Measurements from ENCODE around the gene CEP192.

Gene CEP192

GRCh38 chr18:13099113-13099512 lies 108.0 kb downstream of the CEP192 start:
- Histone ChIP-seq H3K9me3 (ENCODE audit: control insufficient read depth in 2 of 2, low read length in 2 of 2) (no peaks in the 10 kb centered on the region), H3K9ac (ENCODE audit: low read length in 2 of 2) (no peak overlapping the region), H3K4me1 (ENCODE audit: control insufficient read depth, insufficient read depth, low read length) (no peaks in the 10 kb centered on the region), H3K27ac (ENCODE audit: low read length) (no peak overlapping the region), H3K36me3 (ENCODE audit: control insufficient read depth in 2 of 2, insufficient read depth in 2 of 2, low read length in 2 of 2) (peaks cover 42 to 58% of the 10 kb centered on the region in 2 donors), H3K27me3 (ENCODE audit: control insufficient read depth in 1 of 2, insufficient read depth in 2 of 2, low read length in 2 of 2) (no peaks in the 10 kb centered on the region), H3K4me3 (ENCODE audit: low read length in 2 of 2) (no peak overlapping the region)

- H3K36me3 ChIP-seq (ENCODE audit: control insufficient read depth in 2 of 2, insufficient read depth in 2 of 2, low read length in 2 of 2), result peaks cover 51 to 53% of the 10 kb centered on the region in 2 donors
- no peak overlapping the region for H3K27ac ChIP-seq (ENCODE audit: low read length)
- no peaks in the 10 kb centered on the region for H3K9me3 ChIP-seq (ENCODE audit: control insufficient read depth in 2 of 2, low read length in 2 of 2)
- H3K4me1 ChIP-seq (ENCODE audit: control insufficient read depth, insufficient read depth, low read length), result no peaks in the 10 kb centered on the region
- no peak overlapping the region for H3K9ac ChIP-seq (ENCODE audit: low read length in 2 of 2)
- no peaks in the 10 kb centered on the region for H3K27me3 ChIP-seq (ENCODE audit: control insufficient read depth in 1 of 2, insufficient read depth in 2 of 2, low read length in 2 of 2)
- no peak overlapping the region for H3K4me3 ChIP-seq (ENCODE audit: low read length in 2 of 2)
Observed at GRCh38 chr18:13100942-13101658, 109.9 kb downstream of the CEP192 start.

GRCh38 chr18:13101659-13102197 lies 110.6 kb downstream of the CEP192 start:
- Histone ChIP-seq H3K9me3 (ENCODE audit: control insufficient read depth in 2 of 2, low read length in 2 of 2) (no peaks in the 10 kb centered on the region), H3K36me3 (ENCODE audit: control insufficient read depth in 2 of 2, insufficient read depth in 2 of 2, low read length in 2 of 2) (peaks cover 49 to 52% of the 10 kb centered on the region in 2 donors), H3K9ac (ENCODE audit: low read length in 2 of 2) (no peak overlapping the region), H3K4me1 (ENCODE audit: control insufficient read depth, insufficient read depth, low read length) (no peaks in the 10 kb centered on the region), H3K27me3 (ENCODE audit: control insufficient read depth in 1 of 2, insufficient read depth in 2 of 2, low read length in 2 of 2) (no peaks in the 10 kb centered on the region), H3K4me3 (ENCODE audit: low read length in 2 of 2) (no peak overlapping the region), H3K27ac (ENCODE audit: low read length) (no peak overlapping the region)

- H3K27ac ChIP-seq (ENCODE audit: low read length), result no peak overlapping the region
- H3K4me1 ChIP-seq (ENCODE audit: control insufficient read depth, insufficient read depth, low read length), result no peaks in the 10 kb centered on the region
- H3K27me3 ChIP-seq (ENCODE audit: control insufficient read depth in 1 of 2, insufficient read depth in 2 of 2, low read length in 2 of 2), result no peaks in the 10 kb centered on the region
- no peak overlapping the region for H3K9ac ChIP-seq (ENCODE audit: low read length in 2 of 2)
- no peaks in the 10 kb centered on the region for H3K9me3 ChIP-seq (ENCODE audit: control insufficient read depth in 2 of 2, low read length in 2 of 2)
- H3K4me3 ChIP-seq (ENCODE audit: low read length in 2 of 2), result no peak overlapping the region
- peaks cover 52 to 56% of the 10 kb centered on the region in 2 donors for H3K36me3 ChIP-seq (ENCODE audit: control insufficient read depth in 2 of 2, insufficient read depth in 2 of 2, low read length in 2 of 2)
Observed at GRCh38 chr18:13103366-13103765, 112.2 kb downstream of the CEP192 start.

DNA sequence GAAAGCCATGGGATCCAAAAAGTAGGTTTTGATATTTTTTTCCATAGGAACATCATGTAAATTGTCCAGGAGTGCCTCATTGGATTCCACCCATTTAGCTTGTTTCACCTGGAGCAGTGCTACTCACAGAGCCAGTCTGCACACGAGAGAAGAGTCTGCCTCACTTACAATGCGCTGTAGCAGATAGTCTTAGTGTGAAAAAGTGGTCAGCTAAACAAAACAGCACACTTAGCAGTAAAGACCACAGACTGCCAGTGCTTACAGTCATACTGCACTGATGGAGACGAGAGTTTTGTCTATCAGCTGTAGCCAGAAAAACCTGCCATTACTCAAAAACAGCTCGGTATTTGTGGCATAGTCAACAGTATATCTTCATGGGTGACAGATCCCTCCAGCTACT lies 113.9 kb downstream of the CEP192 start:
- Histone ChIP-seq H3K4me1 (ENCODE audit: control insufficient read depth, insufficient read depth, low read length) (no peaks in the 10 kb centered on the region), H3K4me3 (ENCODE audit: low read length in 2 of 2) (no peak overlapping the region), H3K36me3 (ENCODE audit: control insufficient read depth in 2 of 2, insufficient read depth in 2 of 2, low read length in 2 of 2) (peaks cover 52 to 58% of the 10 kb centered on the region in 2 donors), H3K9me3 (ENCODE audit: control insufficient read depth in 2 of 2, low read length in 2 of 2) (no peaks in the 10 kb centered on the region), H3K27ac (ENCODE audit: low read length) (no peak overlapping the region), H3K9ac (ENCODE audit: low read length in 2 of 2) (no peak overlapping the region), H3K27me3 (ENCODE audit: control insufficient read depth in 1 of 2, insufficient read depth in 2 of 2, low read length in 2 of 2) (no peaks in the 10 kb centered on the region)

DNA sequence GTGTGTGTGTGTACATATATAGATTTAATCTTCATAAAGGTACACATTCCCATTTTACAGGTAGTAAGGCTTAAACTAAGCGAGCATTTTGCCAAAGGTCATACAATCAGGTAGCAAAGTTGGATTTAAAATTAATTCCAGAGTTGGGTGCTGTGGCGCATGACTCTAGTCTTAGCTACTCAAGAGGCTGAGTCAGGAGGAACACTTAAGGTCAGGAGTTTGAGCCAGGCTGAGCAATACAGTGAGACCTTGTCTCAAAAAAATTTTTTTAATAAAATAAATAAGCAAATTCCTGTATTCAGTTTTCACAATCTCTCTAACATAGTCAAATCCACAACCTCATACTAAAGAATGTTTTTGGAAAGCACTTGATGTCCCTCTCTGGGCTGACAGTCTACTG lies 115.9 kb downstream of the CEP192 start:
- no peak overlapping the region for H3K4me3 ChIP-seq (ENCODE audit: low read length in 2 of 2)
- no peaks in the 10 kb centered on the region for H3K4me1 ChIP-seq (ENCODE audit: control insufficient read depth, insufficient read depth, low read length)
- no peak overlapping the region for H3K27ac ChIP-seq (ENCODE audit: low read length)
- no peaks in the 10 kb centered on the region for H3K9me3 ChIP-seq (ENCODE audit: control insufficient read depth in 2 of 2, low read length in 2 of 2)
- no peak overlapping the region for H3K9ac ChIP-seq (ENCODE audit: low read length in 2 of 2)
- peaks cover 42 to 44% of the 10 kb centered on the region in 2 donors for H3K36me3 ChIP-seq (ENCODE audit: control insufficient read depth in 2 of 2, insufficient read depth in 2 of 2, low read length in 2 of 2)
- H3K27me3 ChIP-seq (ENCODE audit: control insufficient read depth in 1 of 2, insufficient read depth in 2 of 2, low read length in 2 of 2), result no peaks in the 10 kb centered on the region

- H3K36me3 ChIP-seq (ENCODE audit: control insufficient read depth in 2 of 2, insufficient read depth in 2 of 2, low read length in 2 of 2), result peaks cover 33 to 34% of the 10 kb centered on the region in 2 donors
- H3K9ac ChIP-seq (ENCODE audit: low read length in 2 of 2), result no peak overlapping the region
- no peak overlapping the region for H3K4me3 ChIP-seq (ENCODE audit: low read length in 2 of 2)
- no peaks in the 10 kb centered on the region for H3K27me3 ChIP-seq (ENCODE audit: control insufficient read depth in 1 of 2, insufficient read depth in 2 of 2, low read length in 2 of 2)
- H3K9me3 ChIP-seq (ENCODE audit: control insufficient read depth in 2 of 2, low read length in 2 of 2), result no peaks in the 10 kb centered on the region
- no peak overlapping the region for H3K27ac ChIP-seq (ENCODE audit: low read length)
- H3K4me1 ChIP-seq (ENCODE audit: control insufficient read depth, insufficient read depth, low read length), result peaks cover 3% of the 10 kb centered on the region
Observed at GRCh38 chr18:13108330-13108729, 117.2 kb downstream of the CEP192 start.

- no peak overlapping the region for H3K27ac ChIP-seq (ENCODE audit: low read length)
- peaks cover 3% of the 10 kb centered on the region for H3K4me1 ChIP-seq (ENCODE audit: control insufficient read depth, insufficient read depth, low read length)
- H3K36me3 ChIP-seq (ENCODE audit: control insufficient read depth in 2 of 2, insufficient read depth in 2 of 2, low read length in 2 of 2), result peaks cover 13 to 20% of the 10 kb centered on the region in 2 donors
Observed at GRCh38 chr18:13110559-13110958, 119.4 kb downstream of the CEP192 start.

GRCh38 chr18:13112982-13113381 lies 121.8 kb downstream of the CEP192 start:
- peaks cover 3% of the 10 kb centered on the region for H3K4me1 ChIP-seq (ENCODE audit: control insufficient read depth, insufficient read depth, low read length)
- H3K9ac ChIP-seq (ENCODE audit: low read length in 2 of 2), result no peak overlapping the region
- no peak overlapping the region for H3K27ac ChIP-seq (ENCODE audit: low read length)
- H3K27me3 ChIP-seq (ENCODE audit: control insufficient read depth in 1 of 2, insufficient read depth in 2 of 2, low read length in 2 of 2), result no peaks in the 10 kb centered on the region
- no peak overlapping the region for H3K4me3 ChIP-seq (ENCODE audit: low read length in 2 of 2)
- H3K9me3 ChIP-seq (ENCODE audit: control insufficient read depth in 2 of 2, low read length in 2 of 2), result no peaks in the 10 kb centered on the region
- peaks cover 8 to 12% of the 10 kb centered on the region in 2 donors for H3K36me3 ChIP-seq (ENCODE audit: control insufficient read depth in 2 of 2, insufficient read depth in 2 of 2, low read length in 2 of 2)

More at GRCh38 chr18:13110559-13110958, 119.4 kb downstream of the CEP192 start:
- Histone ChIP-seq H3K9me3 (ENCODE audit: control insufficient read depth in 2 of 2, low read length in 2 of 2) (no peaks in the 10 kb centered on the region), H3K4me3 (ENCODE audit: low read length in 2 of 2) (no peak overlapping the region), H3K27me3 (ENCODE audit: control insufficient read depth in 1 of 2, insufficient read depth in 2 of 2, low read length in 2 of 2) (no peaks in the 10 kb centered on the region), H3K9ac (ENCODE audit: low read length in 2 of 2) (no peak overlapping the region)

- Histone ChIP-seq H3K27ac (ENCODE audit: low read length) (no peak overlapping the region), H3K36me3 (ENCODE audit: control insufficient read depth in 2 of 2, insufficient read depth in 2 of 2, low read length in 2 of 2) (peaks cover 18 to 19% of the 10 kb centered on the region in 2 donors), H3K4me1 (ENCODE audit: control insufficient read depth, insufficient read depth, low read length) (no peaks in the 10 kb centered on the region), H3K4me3 (ENCODE audit: low read length in 2 of 2) (no peak overlapping the region), H3K9me3 (ENCODE audit: control insufficient read depth in 2 of 2, low read length in 2 of 2) (no peaks in the 10 kb centered on the region), H3K9ac (ENCODE audit: low read length in 2 of 2) (no peak overlapping the region), H3K27me3 (ENCODE audit: control insufficient read depth in 1 of 2, insufficient read depth in 2 of 2, low read length in 2 of 2) (no peaks in the 10 kb centered on the region)
Observed at GRCh38 chr18:13120255-13120654, 129.1 kb downstream of the CEP192 start.

DNA sequence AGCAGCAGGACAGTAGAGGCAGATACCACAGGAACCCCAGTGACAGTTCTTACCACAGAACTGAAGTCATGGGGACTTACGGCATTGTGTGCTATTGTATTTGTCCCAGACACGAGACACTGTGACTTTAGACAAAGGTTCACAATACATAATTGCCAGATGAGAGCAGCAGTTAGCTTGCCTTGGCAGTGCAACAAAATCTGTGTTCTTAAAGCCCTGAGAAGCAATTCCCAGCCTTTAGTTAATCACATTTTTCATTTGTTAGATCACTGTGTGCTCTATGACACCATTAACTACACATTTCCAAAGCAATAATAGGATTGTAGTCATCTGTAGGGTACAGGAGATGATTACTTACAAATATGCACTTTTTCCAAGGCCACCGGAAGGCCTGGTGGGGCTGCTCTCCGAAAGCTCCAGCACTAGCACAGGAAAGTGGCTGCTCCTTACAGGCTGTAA lies 129.8 kb downstream of the CEP192 start:
- Histone ChIP-seq H3K27ac (ENCODE audit: low read length) (no peak overlapping the region), H3K4me1 (ENCODE audit: control insufficient read depth, insufficient read depth, low read length) (no peaks in the 10 kb centered on the region), H3K9me3 (ENCODE audit: control insufficient read depth in 2 of 2, low read length in 2 of 2) (no peaks in the 10 kb centered on the region), H3K27me3 (ENCODE audit: control insufficient read depth in 1 of 2, insufficient read depth in 2 of 2, low read length in 2 of 2) (no peaks in the 10 kb centered on the region), H3K36me3 (ENCODE audit: control insufficient read depth in 2 of 2, insufficient read depth in 2 of 2, low read length in 2 of 2) (peaks cover 15 to 19% of the 10 kb centered on the region in 2 donors), H3K9ac (ENCODE audit: low read length in 2 of 2) (no peak overlapping the region), H3K4me3 (ENCODE audit: low read length in 2 of 2) (no peak overlapping the region)

Data from stomach smooth muscle (tissue), 2 donors.